Vagina (tissue), 2 donors: ENCODE data around the gene TNFRSF21. TPM values are rescaled to one million over a fixed set of nuclear protein-coding genes. Genes with fewer than 3 reads are reported as not detected.

Experiments
- DNase-seq, 2 donors: peaks; one replicate each; pipeline ENCODE4 v3.0.0-alpha.2; 2017; ENCODE audit errors: extremely low spot score in 2 of 2
- H3K27ac ChIP-seq: fragments of 200-600 bp; sonication (generic); one replicate; pipeline ENCODE4 v1.5.1; 2019
- H3K27me3 ChIP-seq: fragments of 200-600 bp; sonication (generic); one replicate; pipeline ENCODE4 v1.5.1; 2019
- H3K36me3 ChIP-seq, 2 donors: fragments of 200-600 bp; sonication (generic); one replicate each; pipeline ENCODE4 v1.5.1; 2017 to 2019
- H3K4me1 ChIP-seq: fragments of 200-600 bp; sonication (generic); one replicate; pipeline ENCODE4 v1.5.1; 2019
- H3K4me3 ChIP-seq, 2 donors: fragments of 200-600 bp; sonication (generic); 1 replicate in 1 of 2; 2 replicates in 1 of 2; pipeline ENCODE4 v1.5.1; 2016 to 2019
- H3K9me3 ChIP-seq: fragments of 200-600 bp; sonication (generic); one replicate; pipeline ENCODE4 v1.5.1; 2019
- CTCF ChIP-seq, 3 experiments: fragments of 450-650 bp in 2 of 3; fragments of 200-600 bp in 1 of 3; sonication (generic) in 1 of 3; IDR thresholded peaks; one replicate each; pipeline ENCODE4 v1.5.1; 2017 to 2019; ENCODE audit warnings: antibody characterized with exemption in 3 of 3, mild to moderate bottlenecking in 2 of 3, moderate library complexity in 2 of 3
- POLR2A ChIP-seq, 2 donors: fragments of 450-650 bp; IDR thresholded peaks; one replicate each; pipeline ENCODE4 v1.6.1; 2017; ENCODE audit warnings: antibody characterized with exemption in 2 of 2, mild to moderate bottlenecking in 2 of 2, moderate library complexity in 2 of 2
- POLR2AphosphoS5 ChIP-seq, 2 donors: sonication (generic); formaldehyde crosslinking; IDR thresholded peaks; one replicate each; pipeline ENCODE4 v1.9.0; 2017; ENCODE audit warnings: antibody characterized with exemption in 2 of 2, mild to moderate bottlenecking in 2 of 2, low read depth in 1 of 2; ENCODE audit not compliant: insufficient read depth in 1 of 2
- intact Hi-C: fragments of 100-400 bp; cut with DNase I; formaldehyde crosslinking; loops from one replicate; pipeline ENCODE4 v1.15.1; 2023
- total RNA-seq: library from RNA; depleted of rRNA; stranded (reverse); fragments of >200 nt; gene quantifications from one replicate; pipeline ENCODE4 v1.2.3, GENCODE V29; 2016

The TNFRSF21 gene
- total RNA-seq, 1 donor from 2014 or later, result 30.4 TPM

GRCh38 chr6:47353871-47354270, 44.2 kb upstream of the TNFRSF21 start:
- intact Hi-C loops, result no loop called here
- no peaks in the 10 kb centered on the region for H3K9me3 ChIP-seq
- TF ChIP-seq POLR2A (IDR thresholded peaks at IDR 0.05) (no peak), CTCF (IDR thresholded peaks at IDR 0.05) (no peak)
- no peaks in the 10 kb centered on the region for H3K36me3 ChIP-seq
- H3K27ac ChIP-seq, result no peak overlapping the region
- no peaks in the 10 kb centered on the region for H3K4me1 ChIP-seq
- DNase-seq, result no peak
- no peak overlapping the region for H3K4me3 ChIP-seq
- no peaks in the 10 kb centered on the region for H3K27me3 ChIP-seq

- TF ChIP-seq POLR2A (IDR thresholded peaks at IDR 0.05) (no peak), POLR2AphosphoS5 (IDR thresholded peaks at IDR 0.05; ENCODE audit: insufficient read depth in 1 of 2, low read depth in 1 of 2) (no peak), CTCF (IDR thresholded peaks at IDR 0.05) (no peak)
- no peaks in the 10 kb centered on the region for H3K9me3 ChIP-seq
Observed at GRCh38 chr6:47352966-47353365, 43.3 kb upstream of the TNFRSF21 start.

GRCh38 chr6:47352194-47352920, 42.7 kb upstream of the TNFRSF21 start:
- TF ChIP-seq CTCF (IDR thresholded peaks at IDR 0.05) (no peak), POLR2A (IDR thresholded peaks at IDR 0.05) (no peak)
- no peaks in the 10 kb centered on the region for H3K27me3 ChIP-seq
- H3K36me3 ChIP-seq, result no peaks in the 10 kb centered on the region
- H3K4me1 ChIP-seq, result no peaks in the 10 kb centered on the region
- no peak overlapping the region for H3K4me3 ChIP-seq
- no peak overlapping the region for H3K27ac ChIP-seq
- no peaks in the 10 kb centered on the region for H3K9me3 ChIP-seq
- no peak for DNase-seq
- intact Hi-C loops, result no loop called here

More at GRCh38 chr6:47352966-47353365, 43.3 kb upstream of the TNFRSF21 start:
- no peaks in the 10 kb centered on the region for H3K27me3 ChIP-seq
- DNase-seq, result no peak
- no peak overlapping the region for H3K27ac ChIP-seq
- no peak overlapping the region for H3K4me3 ChIP-seq
- intact Hi-C loops, result no loop called here
- H3K36me3 ChIP-seq, result no peaks in the 10 kb centered on the region
- no peaks in the 10 kb centered on the region for H3K4me1 ChIP-seq

GRCh38 chr6:47351621-47352020, 41.9 kb upstream of the TNFRSF21 start:
- Histone ChIP-seq H3K4me3 (no peak overlapping the region), H3K9me3 (no peaks in the 10 kb centered on the region), H3K27ac (no peak overlapping the region), H3K36me3 (no peaks in the 10 kb centered on the region), H3K27me3 (no peaks in the 10 kb centered on the region), H3K4me1 (no peaks in the 10 kb centered on the region)
- DNase-seq, result no peak
- intact Hi-C loops, result no loop called here
- TF ChIP-seq POLR2A (IDR thresholded peaks at IDR 0.05), result no peak
- TF ChIP-seq CTCF (IDR thresholded peaks at IDR 0.05), result no peak
- no peak for TF ChIP-seq POLR2AphosphoS5 (IDR thresholded peaks at IDR 0.05; ENCODE audit: insufficient read depth in 1 of 2, low read depth in 1 of 2)

GRCh38 chr6:47349931-47350330, 40.2 kb upstream of the TNFRSF21 start:
- H3K4me1 ChIP-seq, result no peaks in the 10 kb centered on the region
- intact Hi-C loops, result no loop called here
- TF ChIP-seq CTCF (IDR thresholded peaks at IDR 0.05), result no peak
- no peak for TF ChIP-seq POLR2A (IDR thresholded peaks at IDR 0.05)
- TF ChIP-seq POLR2AphosphoS5 (IDR thresholded peaks at IDR 0.05; ENCODE audit: insufficient read depth in 1 of 2, low read depth in 1 of 2), result no peak

More at GRCh38 chr6:47349931-47350330, 40.2 kb upstream of the TNFRSF21 start:
- Histone ChIP-seq H3K27me3 (no peaks in the 10 kb centered on the region), H3K36me3 (no peaks in the 10 kb centered on the region), H3K9me3 (no peaks in the 10 kb centered on the region), H3K4me3 (no peak overlapping the region), H3K27ac (no peak overlapping the region)
- no peak for DNase-seq
